GM23338 (cell line): Measurements from ENCODE around the gene CCDC91. TPM values are rescaled to one million over a fixed set of nuclear protein-coding genes. Genes with fewer than 3 reads are reported as not detected.

Experiments used
- ATAC-seq: fragments of 200-7000 bp; cut with Tn5 transposase; 3 replicates; pipeline ENCODE4 v1.9.1; 2020
- DNase-seq: peaks from one replicate; pipeline ENCODE4 v3.0.0-alpha.2; 2015; ENCODE audit warnings: low spot score
- H2AFZ ChIP-seq: fragments of 200-600 bp; sonication (generic); 2 replicates; pipeline ENCODE4 v1.8.0; 2016; ENCODE audit warnings: antibody characterized with exemption, mild to moderate bottlenecking, moderate library complexity
- H3F3A ChIP-seq: fragments of 200-600 bp; sonication (generic); replicated peaks from 2 replicates; pipeline ENCODE4 v1.8.0; 2017; ENCODE audit warnings: antibody characterized with exemption, mixed run types, low read depth
- H3K27ac ChIP-seq: fragments of 200-600 bp; sonication (generic); 2 replicates; pipeline ENCODE4 v1.6.1; 2016; ENCODE audit warnings: low read depth
- H3K27me3 ChIP-seq: fragments of 200-600 bp; sonication (generic); 2 replicates; pipeline ENCODE4 v1.8.0; 2016; ENCODE audit warnings: mild to moderate bottlenecking, mixed run types, moderate library complexity; ENCODE audit not compliant: insufficient read depth
- H3K36me3 ChIP-seq: fragments of 200-600 bp; sonication (generic); 2 replicates; pipeline ENCODE4 v1.8.0; 2016; ENCODE audit warnings: mild to moderate bottlenecking; ENCODE audit not compliant: insufficient read depth
- H3K4me1 ChIP-seq: fragments of 200-600 bp; sonication (generic); 2 replicates; pipeline ENCODE4 v1.8.0; 2016; ENCODE audit warnings: mild to moderate bottlenecking, moderate library complexity; ENCODE audit not compliant: insufficient read depth
- H3K4me2 ChIP-seq: fragments of 200-600 bp; sonication (generic); 2 replicates; pipeline ENCODE4 v1.7.1; 2017; ENCODE audit warnings: mixed run types
- H3K4me3 ChIP-seq: fragments of 200-600 bp; sonication (generic); 2 replicates; pipeline ENCODE4 v1.6.1; 2016; ENCODE audit warnings: mixed run types
- H3K79me2 ChIP-seq: fragments of 200-600 bp; sonication (generic); replicated peaks from 2 replicates; pipeline ENCODE4 v1.8.0; 2017; ENCODE audit warnings: mild to moderate bottlenecking; ENCODE audit not compliant: insufficient read depth
- H3K9me2 ChIP-seq: fragments of 200-600 bp; sonication (generic); 2 replicates; pipeline ENCODE4 v1.8.0; 2017; ENCODE audit not compliant: insufficient read depth
- H4K20me1 ChIP-seq: fragments of 200-600 bp; sonication (generic); replicated peaks from 2 replicates; pipeline ENCODE4 v1.8.0; 2017; ENCODE audit warnings: mild to moderate bottlenecking; ENCODE audit not compliant: insufficient read depth
- H3K27ac Mint-ChIP-seq: 2 replicates; pipeline ENCODE4 v1.8.0; 2020; ENCODE audit warnings: inconsistent platforms, mild to moderate bottlenecking, moderate library complexity, mixed read lengths
- H3K27me3 Mint-ChIP-seq: 3 replicates; pipeline ENCODE4 v1.8.0; 2022; ENCODE audit warnings: low read depth, mild to moderate bottlenecking, moderate library complexity, mixed read lengths, inconsistent platforms; ENCODE audit not compliant: insufficient read depth, poor library complexity
- H3K36me3 Mint-ChIP-seq: 3 replicates; pipeline ENCODE4 v1.8.0; 2021; ENCODE audit warnings: low read depth, mild to moderate bottlenecking, inconsistent platforms, moderate library complexity, mixed read lengths
- H3K4me1 Mint-ChIP-seq: 3 replicates; pipeline ENCODE4 v1.8.0; 2020; ENCODE audit warnings: mild to moderate bottlenecking, inconsistent platforms, mixed read lengths
- H3K4me3 Mint-ChIP-seq: 3 replicates; pipeline ENCODE4 v1.8.0; 2021; ENCODE audit warnings: moderate library complexity, mild to moderate bottlenecking, inconsistent platforms, mixed read lengths
- H3K9me3 Mint-ChIP-seq: 3 replicates; pipeline ENCODE4 v1.8.0; 2020; ENCODE audit warnings: moderate library complexity, mild to moderate bottlenecking, inconsistent platforms, mixed read lengths
- CREB1 ChIP-seq: fragments of 250-450 bp; sonication (Bioruptor Pico); IDR thresholded peaks from 2 replicates; pipeline ENCODE4 v1.5.0; 2020; ENCODE audit warnings: low read depth, mild to moderate bottlenecking, moderate library complexity
- EZH2 ChIP-seq: fragments of 200-600 bp; sonication (generic); IDR thresholded peaks from one replicate; pipeline ENCODE4 v1.8.0; 2017; ENCODE audit warnings: antibody characterized with exemption, mild to moderate bottlenecking, low read depth; ENCODE audit not compliant: unreplicated experiment
- EZH2phosphoT487 ChIP-seq: fragments of 200-600 bp; sonication (generic); IDR thresholded peaks from one replicate; pipeline ENCODE4 v1.8.1; 2018; ENCODE audit warnings: antibody characterized with exemption; ENCODE audit not compliant: unreplicated experiment
- JUNB ChIP-seq: IDR thresholded peaks from one replicate; pipeline ENCODE4 v1.6.1; 2016; ENCODE audit warnings: antibody characterized with exemption; ENCODE audit not compliant: unreplicated experiment
- NANOG ChIP-seq: IDR thresholded peaks from 2 replicates; pipeline ENCODE4 v1.6.1; 2016; ENCODE audit warnings: antibody characterized with exemption, borderline replicate concordance
- POLR2AphosphoS5 ChIP-seq: IDR thresholded peaks from 2 replicates; pipeline ENCODE4 v1.6.1; 2016; ENCODE audit warnings: antibody characterized with exemption, low read depth
- STAT1 ChIP-seq: IDR thresholded peaks from one replicate; pipeline ENCODE4 v1.6.1; 2016; ENCODE audit warnings: antibody characterized with exemption; ENCODE audit not compliant: unreplicated experiment
- ZNF114 ChIP-seq: fragments of 250-450 bp; sonication (Bioruptor Pico); IDR thresholded peaks from 2 replicates; pipeline ENCODE4 v1.5.0; 2020; ENCODE audit warnings: mild to moderate bottlenecking, moderate library complexity
- ZNF331 ChIP-seq: fragments of 250-450 bp; sonication (Bioruptor Pico); IDR thresholded peaks from 2 replicates; pipeline ENCODE4 v1.5.0; 2020; ENCODE audit warnings: low read depth, mild to moderate bottlenecking, moderate library complexity
- polyA plus RNA-seq: library from polyadenylated mRNA; unstranded; fragments of >200 nt; fragmentation: Nextera tagmentation; extraction: Ambion mirVana; gene quantifications from 2 replicates; pipeline ENCODE4 v1.2.1, GENCODE V29; 2016
- total RNA-seq: library from RNA; depleted of rRNA; stranded (reverse); fragments of >200 nt; shearing (Covaris generic); gene quantifications from 2 replicates; pipeline ENCODE4 v1.2.3, GENCODE V29; 2014
- TF ChIP-seq, protein P1 (sequence below): fragments of 250-450 bp; sonication (Bioruptor Pico); IDR thresholded peaks from 2 replicates; pipeline ENCODE4 v1.5.0; 2020; ENCODE audit warnings: mild to moderate bottlenecking, moderate library complexity
- TF ChIP-seq, protein P2 (sequence below): IDR thresholded peaks from one replicate; pipeline ENCODE4 v1.6.1; 2018; ENCODE audit warnings: antibody characterized with exemption; ENCODE audit not compliant: unreplicated experiment
- TF ChIP-seq, protein P3 (sequence below): IDR thresholded peaks from 2 replicates; pipeline ENCODE4 v1.6.1; 2016; ENCODE audit warnings: antibody characterized with exemption
- TF ChIP-seq, protein P4 (sequence below), 2 experiments: fragments of 200-600 bp in 1 of 2; sonication (generic) in 1 of 2; conservative IDR thresholded peaks; 2 replicates each; pipeline versions ENCODE4 v1.5.1 to v1.6.1; 2016 to 2017; ENCODE audit warnings: antibody characterized with exemption in 2 of 2, low read depth in 2 of 2, mild to moderate bottlenecking in 2 of 2, moderate library complexity in 1 of 2

CCDC91 gene
- total and polyA plus RNA-seq, 2 experiments from 2014 or later: 24.7 to 48.7 TPM

DNA sequence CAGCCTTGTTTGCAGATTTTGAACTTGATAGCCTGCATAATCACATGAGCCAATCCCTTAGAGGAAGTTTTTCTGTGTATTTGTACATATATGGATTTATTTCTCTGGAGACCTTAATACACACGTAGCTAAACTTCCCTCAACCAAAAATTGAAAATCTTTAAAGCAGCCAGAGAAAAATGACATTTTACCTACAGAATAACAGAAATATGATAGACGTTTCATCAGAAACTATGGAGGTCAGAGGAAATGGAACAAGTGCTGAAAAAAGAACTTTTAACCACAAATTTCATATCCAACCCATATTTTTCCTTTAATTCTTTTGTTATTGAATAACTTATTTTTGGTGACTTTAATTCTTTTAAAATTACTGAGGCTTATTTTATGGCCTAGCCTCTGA, 177.7 kb downstream of the CCDC91 start:
- H3K4me1 Mint-ChIP-seq: no peaks in the 10 kb centered on the region

More for the DNA sequence above, 177.7 kb downstream of the CCDC91 start:
- Histone ChIP-seq H3K27ac (no peak overlapping the region), H3K4me2 (no peak overlapping the region), H3K4me1 (no peaks in the 10 kb centered on the region), H3K4me3 (no peak overlapping the region), H3F3A (no peaks in the 10 kb centered on the region), H3K27me3 (no peaks in the 10 kb centered on the region), H2AFZ (no peak overlapping the region), H3K79me2 (no peaks in the 10 kb centered on the region), H3K36me3 (peaks cover 41% of the 10 kb centered on the region), H3K9me2 (no peaks in the 10 kb centered on the region), H4K20me1 (no peaks in the 10 kb centered on the region)
- no peak for ATAC-seq
- no peak for DNase-seq
- Mint-ChIP-seq H3K4me3 (no peak overlapping the region), H3K27me3 (no peaks in the 10 kb centered on the region), H3K9me3 (peaks cover 63% of the 10 kb centered on the region), H3K36me3 (peaks cover 71% of the 10 kb centered on the region), H3K27ac (no peak overlapping the region)
- TF ChIP-seq, protein P1, sequence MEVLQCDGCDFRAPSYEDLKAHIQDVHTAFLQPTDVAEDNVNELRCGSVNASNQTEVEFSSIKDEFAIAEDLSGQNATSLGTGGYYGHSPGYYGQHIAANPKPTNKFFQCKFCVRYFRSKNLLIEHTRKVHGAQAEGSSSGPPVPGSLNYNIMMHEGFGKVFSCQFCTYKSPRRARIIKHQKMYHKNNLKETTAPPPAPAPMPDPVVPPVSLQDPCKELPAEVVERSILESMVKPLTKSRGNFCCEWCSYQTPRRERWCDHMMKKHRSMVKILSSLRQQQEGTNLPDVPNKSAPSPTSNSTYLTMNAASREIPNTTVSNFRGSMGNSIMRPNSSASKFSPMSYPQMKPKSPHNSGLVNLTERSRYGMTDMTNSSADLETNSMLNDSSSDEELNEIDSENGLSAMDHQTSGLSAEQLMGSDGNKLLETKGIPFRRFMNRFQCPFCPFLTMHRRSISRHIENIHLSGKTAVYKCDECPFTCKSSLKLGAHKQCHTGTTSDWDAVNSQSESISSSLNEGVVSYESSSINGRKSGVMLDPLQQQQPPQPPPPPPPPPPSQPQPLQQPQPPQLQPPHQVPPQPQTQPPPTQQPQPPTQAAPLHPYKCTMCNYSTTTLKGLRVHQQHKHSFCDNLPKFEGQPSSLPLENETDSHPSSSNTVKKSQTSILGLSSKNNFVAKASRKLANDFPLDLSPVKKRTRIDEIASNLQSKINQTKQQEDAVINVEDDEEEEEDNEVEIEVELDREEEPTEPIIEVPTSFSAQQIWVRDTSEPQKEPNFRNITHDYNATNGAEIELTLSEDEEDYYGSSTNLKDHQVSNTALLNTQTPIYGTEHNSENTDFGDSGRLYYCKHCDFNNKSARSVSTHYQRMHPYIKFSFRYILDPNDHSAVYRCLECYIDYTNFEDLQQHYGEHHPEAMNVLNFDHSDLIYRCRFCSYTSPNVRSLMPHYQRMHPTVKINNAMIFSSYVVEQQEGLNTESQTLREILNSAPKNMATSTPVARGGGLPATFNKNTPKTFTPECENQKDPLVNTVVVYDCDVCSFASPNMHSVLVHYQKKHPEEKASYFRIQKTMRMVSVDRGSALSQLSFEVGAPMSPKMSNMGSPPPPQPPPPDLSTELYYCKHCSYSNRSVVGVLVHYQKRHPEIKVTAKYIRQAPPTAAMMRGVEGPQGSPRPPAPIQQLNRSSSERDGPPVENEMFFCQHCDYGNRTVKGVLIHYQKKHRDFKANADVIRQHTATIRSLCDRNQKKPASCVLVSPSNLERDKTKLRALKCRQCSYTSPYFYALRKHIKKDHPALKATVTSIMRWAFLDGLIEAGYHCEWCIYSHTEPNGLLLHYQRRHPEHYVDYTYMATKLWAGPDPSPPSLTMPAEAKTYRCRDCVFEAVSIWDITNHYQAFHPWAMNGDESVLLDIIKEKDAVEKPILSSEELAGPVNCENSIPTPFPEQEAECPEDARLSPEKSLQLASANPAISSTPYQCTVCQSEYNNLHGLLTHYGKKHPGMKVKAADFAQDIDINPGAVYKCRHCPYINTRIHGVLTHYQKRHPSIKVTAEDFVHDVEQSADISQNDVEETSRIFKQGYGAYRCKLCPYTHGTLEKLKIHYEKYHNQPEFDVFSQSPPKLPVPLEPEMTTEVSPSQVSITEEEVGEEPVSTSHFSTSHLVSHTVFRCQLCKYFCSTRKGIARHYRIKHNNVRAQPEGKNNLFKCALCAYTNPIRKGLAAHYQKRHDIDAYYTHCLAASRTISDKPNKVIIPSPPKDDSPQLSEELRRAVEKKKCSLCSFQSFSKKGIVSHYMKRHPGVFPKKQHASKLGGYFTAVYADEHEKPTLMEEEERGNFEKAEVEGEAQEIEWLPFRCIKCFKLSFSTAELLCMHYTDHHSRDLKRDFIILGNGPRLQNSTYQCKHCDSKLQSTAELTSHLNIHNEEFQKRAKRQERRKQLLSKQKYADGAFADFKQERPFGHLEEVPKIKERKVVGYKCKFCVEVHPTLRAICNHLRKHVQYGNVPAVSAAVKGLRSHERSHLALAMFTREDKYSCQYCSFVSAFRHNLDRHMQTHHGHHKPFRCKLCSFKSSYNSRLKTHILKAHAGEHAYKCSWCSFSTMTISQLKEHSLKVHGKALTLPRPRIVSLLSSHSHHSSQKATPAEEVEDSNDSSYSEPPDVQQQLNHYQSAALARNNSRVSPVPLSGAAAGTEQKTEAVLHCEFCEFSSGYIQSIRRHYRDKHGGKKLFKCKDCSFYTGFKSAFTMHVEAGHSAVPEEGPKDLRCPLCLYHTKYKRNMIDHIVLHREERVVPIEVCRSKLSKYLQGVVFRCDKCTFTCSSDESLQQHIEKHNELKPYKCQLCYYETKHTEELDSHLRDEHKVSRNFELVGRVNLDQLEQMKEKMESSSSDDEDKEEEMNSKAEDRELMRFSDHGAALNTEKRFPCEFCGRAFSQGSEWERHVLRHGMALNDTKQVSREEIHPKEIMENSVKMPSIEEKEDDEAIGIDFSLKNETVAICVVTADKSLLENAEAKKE (CRISPR knock-in tag): no peak
- TF ChIP-seq CREB1 (CRISPR knock-in tag) (no peak), ZNF331 (CRISPR knock-in tag) (no peak), JUNB (no peak), EZH2 (no peak), STAT1 (no peak), POLR2AphosphoS5 (no peak), NANOG (no peak), EZH2phosphoT487 (no peak), ZNF114 (CRISPR knock-in tag) (no peak)
- TF ChIP-seq, protein P2, sequence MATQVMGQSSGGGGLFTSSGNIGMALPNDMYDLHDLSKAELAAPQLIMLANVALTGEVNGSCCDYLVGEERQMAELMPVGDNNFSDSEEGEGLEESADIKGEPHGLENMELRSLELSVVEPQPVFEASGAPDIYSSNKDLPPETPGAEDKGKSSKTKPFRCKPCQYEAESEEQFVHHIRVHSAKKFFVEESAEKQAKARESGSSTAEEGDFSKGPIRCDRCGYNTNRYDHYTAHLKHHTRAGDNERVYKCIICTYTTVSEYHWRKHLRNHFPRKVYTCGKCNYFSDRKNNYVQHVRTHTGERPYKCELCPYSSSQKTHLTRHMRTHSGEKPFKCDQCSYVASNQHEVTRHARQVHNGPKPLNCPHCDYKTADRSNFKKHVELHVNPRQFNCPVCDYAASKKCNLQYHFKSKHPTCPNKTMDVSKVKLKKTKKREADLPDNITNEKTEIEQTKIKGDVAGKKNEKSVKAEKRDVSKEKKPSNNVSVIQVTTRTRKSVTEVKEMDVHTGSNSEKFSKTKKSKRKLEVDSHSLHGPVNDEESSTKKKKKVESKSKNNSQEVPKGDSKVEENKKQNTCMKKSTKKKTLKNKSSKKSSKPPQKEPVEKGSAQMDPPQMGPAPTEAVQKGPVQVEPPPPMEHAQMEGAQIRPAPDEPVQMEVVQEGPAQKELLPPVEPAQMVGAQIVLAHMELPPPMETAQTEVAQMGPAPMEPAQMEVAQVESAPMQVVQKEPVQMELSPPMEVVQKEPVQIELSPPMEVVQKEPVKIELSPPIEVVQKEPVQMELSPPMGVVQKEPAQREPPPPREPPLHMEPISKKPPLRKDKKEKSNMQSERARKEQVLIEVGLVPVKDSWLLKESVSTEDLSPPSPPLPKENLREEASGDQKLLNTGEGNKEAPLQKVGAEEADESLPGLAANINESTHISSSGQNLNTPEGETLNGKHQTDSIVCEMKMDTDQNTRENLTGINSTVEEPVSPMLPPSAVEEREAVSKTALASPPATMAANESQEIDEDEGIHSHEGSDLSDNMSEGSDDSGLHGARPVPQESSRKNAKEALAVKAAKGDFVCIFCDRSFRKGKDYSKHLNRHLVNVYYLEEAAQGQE: no peak
- TF ChIP-seq, protein P3, sequence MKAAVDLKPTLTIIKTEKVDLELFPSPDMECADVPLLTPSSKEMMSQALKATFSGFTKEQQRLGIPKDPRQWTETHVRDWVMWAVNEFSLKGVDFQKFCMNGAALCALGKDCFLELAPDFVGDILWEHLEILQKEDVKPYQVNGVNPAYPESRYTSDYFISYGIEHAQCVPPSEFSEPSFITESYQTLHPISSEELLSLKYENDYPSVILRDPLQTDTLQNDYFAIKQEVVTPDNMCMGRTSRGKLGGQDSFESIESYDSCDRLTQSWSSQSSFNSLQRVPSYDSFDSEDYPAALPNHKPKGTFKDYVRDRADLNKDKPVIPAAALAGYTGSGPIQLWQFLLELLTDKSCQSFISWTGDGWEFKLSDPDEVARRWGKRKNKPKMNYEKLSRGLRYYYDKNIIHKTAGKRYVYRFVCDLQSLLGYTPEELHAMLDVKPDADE: no peak
- TF ChIP-seq, protein P4, sequence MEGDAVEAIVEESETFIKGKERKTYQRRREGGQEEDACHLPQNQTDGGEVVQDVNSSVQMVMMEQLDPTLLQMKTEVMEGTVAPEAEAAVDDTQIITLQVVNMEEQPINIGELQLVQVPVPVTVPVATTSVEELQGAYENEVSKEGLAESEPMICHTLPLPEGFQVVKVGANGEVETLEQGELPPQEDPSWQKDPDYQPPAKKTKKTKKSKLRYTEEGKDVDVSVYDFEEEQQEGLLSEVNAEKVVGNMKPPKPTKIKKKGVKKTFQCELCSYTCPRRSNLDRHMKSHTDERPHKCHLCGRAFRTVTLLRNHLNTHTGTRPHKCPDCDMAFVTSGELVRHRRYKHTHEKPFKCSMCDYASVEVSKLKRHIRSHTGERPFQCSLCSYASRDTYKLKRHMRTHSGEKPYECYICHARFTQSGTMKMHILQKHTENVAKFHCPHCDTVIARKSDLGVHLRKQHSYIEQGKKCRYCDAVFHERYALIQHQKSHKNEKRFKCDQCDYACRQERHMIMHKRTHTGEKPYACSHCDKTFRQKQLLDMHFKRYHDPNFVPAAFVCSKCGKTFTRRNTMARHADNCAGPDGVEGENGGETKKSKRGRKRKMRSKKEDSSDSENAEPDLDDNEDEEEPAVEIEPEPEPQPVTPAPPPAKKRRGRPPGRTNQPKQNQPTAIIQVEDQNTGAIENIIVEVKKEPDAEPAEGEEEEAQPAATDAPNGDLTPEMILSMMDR (conservative IDR thresholded peaks at IDR 0.05; ENCODE audit: low read depth in 2 of 2): no peak
